ENCODE measurements around the gene COA3. TPM values are rescaled to one million over a fixed set of nuclear protein-coding genes. Genes with fewer than 3 reads are reported as not detected.
A peak's percentile ranks its signal among the peaks of the same experiment; 100 is the strongest.

COA3 gene
- total RNA-seq, 4 donors from 2014 or later, result 68.5 to 156 (median 139) TPM

GRCh38 chr17:42761638-42762037 is 36.9 kb downstream of the COA3 start:
- no peak for TF ChIP-seq POLR2A (IDR thresholded peaks at IDR 0.05)
- TF ChIP-seq CTCF (IDR thresholded peaks at IDR 0.05), result no peak
- H3K4me1 ChIP-seq, result peaks cover 0 to 16% (median 8%) of the 10 kb centered on the region in 4 donors
- peak overlapping the region in 3 of 4 donors; percentile 29 to 60 (median 40) for H3K27ac ChIP-seq
- DNase-seq, result no peak
- H3K36me3 ChIP-seq, result no peaks in the 10 kb centered on the region
- no peaks in the 10 kb centered on the region for H3K9me3 ChIP-seq
- H3K4me3 ChIP-seq, result peak overlapping the region; percentile 40 to 61 (median 56)
- H3K27me3 ChIP-seq, result peaks cover 0 to 8% of the 10 kb centered on the region in 2 donors

- no peaks in the 10 kb centered on the region for H3K36me3 ChIP-seq
- H3K27me3 ChIP-seq, result peaks cover 0 to 8% of the 10 kb centered on the region in 2 donors
- TF ChIP-seq POLR2A (IDR thresholded peaks at IDR 0.05) (no peak), CTCF (IDR thresholded peaks at IDR 0.05) (no peak)
- DNase-seq, result no peak
- peak within 1 kb of the TSS in 3 of 4 donors; percentile 29 to 60 (median 40) for H3K27ac ChIP-seq
- H3K4me1 ChIP-seq, result peaks cover 0 to 16% (median 8%) of the 10 kb centered on the region in 4 donors
- H3K4me3 ChIP-seq, result peak within 1 kb of the TSS; percentile 40 to 61 (median 56)
- H3K9me3 ChIP-seq, result no peaks in the 10 kb centered on the region
These were observed 37.6 kb downstream of the COA3 start, which contains the start of gene RAMP2 for GRCh38 chr17:42760652-42761581. Gene RAMP2, plus strand, starts transcription at chr17:42761227. Its CDS starts 35 bp downstream, at chr17:42761262.

GRCh38 chr17:42759982-42760651 is 38.4 kb downstream of the COA3 start:
- Histone ChIP-seq H3K4me1 (peaks cover 0 to 16% (median 8%) of the 10 kb centered on the region in 4 donors), H3K9me3 (no peaks in the 10 kb centered on the region), H3K27me3 (peaks cover 0 to 8% of the 10 kb centered on the region in 2 donors), H3K36me3 (no peaks in the 10 kb centered on the region), H3K27ac (peak overlapping the region in 1 of 4 donors; percentile 40), H3K4me3 (peak overlapping the region in 3 of 4 donors; percentile 52 to 61 (median 60))
- DNase-seq, result no peak
- TF ChIP-seq CTCF (IDR thresholded peaks at IDR 0.05), result no peak

- DNase-seq, result peak in 2 of 3 donors; percentile 39 to 62
- no peaks in the 10 kb centered on the region for H3K36me3 ChIP-seq
- no peak overlapping the region for H3K27ac ChIP-seq
- H3K4me3 ChIP-seq, result no peak overlapping the region
- H3K4me1 ChIP-seq, result peaks cover 0 to 6% (median 0%) of the 10 kb centered on the region in 4 donors
- no peaks in the 10 kb centered on the region for H3K27me3 ChIP-seq
- TF ChIP-seq CTCF (IDR thresholded peaks at IDR 0.05) (no peak), POLR2A (IDR thresholded peaks at IDR 0.05) (no peak)
- H3K9me3 ChIP-seq, result peaks cover 0 to 4% (median 0%) of the 10 kb centered on the region in 4 donors
These were observed 43.7 kb downstream of the COA3 start for GRCh38 chr17:42754782-42755181.

- DNase-seq, result no peak
- Histone ChIP-seq H3K4me3 (no peak overlapping the region), H3K36me3 (no peaks in the 10 kb centered on the region), H3K27ac (no peak overlapping the region), H3K9me3 (peaks cover 0 to 4% (median 0%) of the 10 kb centered on the region in 4 donors), H3K4me1 (peaks cover 0 to 6% (median 0%) of the 10 kb centered on the region in 4 donors), H3K27me3 (no peaks in the 10 kb centered on the region)
- TF ChIP-seq POLR2A (IDR thresholded peaks at IDR 0.05) (no peak), CTCF (IDR thresholded peaks at IDR 0.05) (no peak)
These were observed 46.9 kb downstream of the COA3 start for GRCh38 chr17:42751628-42752027.

Measured in Peyer's patch (tissue), 4 donors.